ENCODE data around the gene CTDSP2. TPM values are rescaled to one million over a fixed set of nuclear protein-coding genes. Genes with fewer than 3 reads are reported as not detected.
A peak's percentile ranks its signal among the peaks of the same experiment; 100 is the strongest.

The CTDSP2 gene
- polyA plus RNA-seq, 3 donors = 59.1 to 148 (median 70.2) TPM

DNA sequence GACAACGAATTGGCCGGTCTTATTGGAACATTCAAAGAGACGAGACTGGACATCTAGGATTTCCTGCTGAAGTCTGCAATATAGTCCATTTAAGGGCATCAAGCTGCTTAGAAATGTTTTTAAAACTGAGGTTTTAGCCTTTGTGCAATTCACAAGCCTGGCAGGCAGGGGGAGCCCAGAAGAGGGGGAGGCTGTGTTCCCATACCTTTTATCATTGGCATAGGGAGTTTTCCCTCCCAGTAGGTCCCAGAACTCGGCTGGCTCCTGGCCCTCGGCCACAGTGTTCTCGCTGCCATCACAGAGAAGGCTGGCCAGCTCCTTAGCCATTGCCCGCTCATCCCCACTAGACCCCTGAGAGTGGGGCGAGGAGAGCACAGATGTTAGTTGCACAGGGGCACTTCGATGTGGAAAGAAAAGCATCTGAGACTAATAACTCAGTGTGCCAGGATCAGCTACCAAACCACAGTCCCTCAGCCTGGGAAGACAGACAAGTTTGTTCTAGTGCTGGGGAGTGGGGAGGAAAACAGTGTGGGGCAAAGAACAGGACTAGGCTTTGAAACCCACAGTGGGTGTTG is 43.1 kb downstream of the CTDSP2 start:
- Histone ChIP-seq H3K9ac (ENCODE audit: insufficient read depth, low read length, poor library complexity, severe bottlenecking) (no peak overlapping the region), H3K27me3 (ENCODE audit: control insufficient read depth in 2 of 2, insufficient read depth in 2 of 2, low read length in 2 of 2) (no peaks in the 10 kb centered on the region), H4K20me1 (ENCODE audit: insufficient read depth, low read length) (no peaks in the 10 kb centered on the region), H3K27ac (ENCODE audit: low read depth in 1 of 2, low read length in 2 of 2) (no peak overlapping the region), H3K4me1 (ENCODE audit: control insufficient read depth in 1 of 2, insufficient read depth in 2 of 2, low read length in 2 of 2) (peaks cover 0 to under 1% of the 10 kb centered on the region in 2 donors), H3K4me3 (replicated peaks in 1 of 3; ENCODE audit: low read depth in 2 of 3, low read length in 3 of 3) (no peak overlapping the region), H3K36me3 (replicated peaks in 1 of 2; ENCODE audit: control insufficient read depth in 1 of 2, insufficient read depth in 2 of 2, low read length in 2 of 2) (peaks cover 49 to 79% of the 10 kb centered on the region in 2 donors), H3K79me2 (ENCODE audit: insufficient read depth, low read length) (no peaks in the 10 kb centered on the region), H3K4me2 (replicated peaks; ENCODE audit: extremely low read depth, low read length, poor library complexity, severe bottlenecking) (no peak overlapping the region), H3K9me3 (replicated peaks in 1 of 2; ENCODE audit: control insufficient read depth in 1 of 2, insufficient read depth in 1 of 2, low read length in 2 of 2) (no peaks in the 10 kb centered on the region), H2AFZ (ENCODE audit: insufficient read depth, low read depth, low read length, poor library complexity, severe bottlenecking) (no peak overlapping the region)
- H3K4me1 Mint-ChIP-seq = no peaks in the 10 kb centered on the region
- peak overlapping the region in 1 of 7 donors; percentile 10 for H3K27ac Mint-ChIP-seq
- DNase-seq = no peak
- WGBS (ENCODE audit: insufficient coverage) = 84% methylated on average over 9 of the region's 9 CpGs
- peak; percentile 74 for TF ChIP-seq CTCF (IDR thresholded peaks at IDR 0.05)
- H3K36me3 Mint-ChIP-seq = peaks cover 58 to 59% of the 10 kb centered on the region in 2 donors
- no peak overlapping the region for H3K4me3 Mint-ChIP-seq
- peaks cover 0 to 2% (median 0%) of the 10 kb centered on the region in 3 donors for H3K27me3 Mint-ChIP-seq (ENCODE audit: low read depth in 3 of 3)
- H3K9me3 Mint-ChIP-seq = peaks cover 0 to 2% (median 0%) of the 10 kb centered on the region in 7 donors
- intact Hi-C loops (cut with micrococcal nuclease) = no loop called here

GRCh38 chr12:57802607-57803006 is 43.9 kb downstream of the CTDSP2 start:
- peaks cover 44 to 72% of the 10 kb centered on the region in 2 donors for H3K36me3 ChIP-seq (replicated peaks in 1 of 2; ENCODE audit: control insufficient read depth in 1 of 2, insufficient read depth in 2 of 2, low read length in 2 of 2)
- intact Hi-C loops (cut with micrococcal nuclease) = no loop called here
- H3K27ac ChIP-seq (ENCODE audit: low read depth in 1 of 2, low read length in 2 of 2) = no peak overlapping the region
- peaks cover 53 to 54% of the 10 kb centered on the region in 2 donors for H3K36me3 Mint-ChIP-seq
- TF ChIP-seq CTCF (IDR thresholded peaks at IDR 0.05) = no peak
- H3K27me3 ChIP-seq (ENCODE audit: control insufficient read depth in 2 of 2, insufficient read depth in 2 of 2, low read length in 2 of 2) = no peaks in the 10 kb centered on the region
- H3K27me3 Mint-ChIP-seq (ENCODE audit: low read depth in 3 of 3) = peaks cover 0 to 2% (median 0%) of the 10 kb centered on the region in 3 donors
- H3K4me2 ChIP-seq (replicated peaks; ENCODE audit: extremely low read depth, low read length, poor library complexity, severe bottlenecking) = no peak overlapping the region
- no peak overlapping the region for H3K4me3 Mint-ChIP-seq
- H3K9me3 ChIP-seq (replicated peaks in 1 of 2; ENCODE audit: control insufficient read depth in 1 of 2, insufficient read depth in 1 of 2, low read length in 2 of 2) = no peaks in the 10 kb centered on the region
- no CpG with 5 or more reads among the region's 1 CpG for WGBS (ENCODE audit: insufficient coverage)
- H3K9me3 Mint-ChIP-seq = peaks cover 0 to 2% (median 0%) of the 10 kb centered on the region in 7 donors
- no peak overlapping the region for H2AFZ ChIP-seq (ENCODE audit: insufficient read depth, low read depth, low read length, poor library complexity, severe bottlenecking)
- H3K4me1 Mint-ChIP-seq = peaks cover 6% of the 10 kb centered on the region
- no peaks in the 10 kb centered on the region for H3K79me2 ChIP-seq (ENCODE audit: insufficient read depth, low read length)
- no peak overlapping the region for H3K4me3 ChIP-seq (replicated peaks in 1 of 3; ENCODE audit: low read depth in 2 of 3, low read length in 3 of 3)
- no peak overlapping the region for H3K9ac ChIP-seq (ENCODE audit: insufficient read depth, low read length, poor library complexity, severe bottlenecking)
- H3K4me1 ChIP-seq (ENCODE audit: control insufficient read depth in 1 of 2, insufficient read depth in 2 of 2, low read length in 2 of 2) = peaks cover 6 to 8% of the 10 kb centered on the region in 2 donors
- no peak for DNase-seq
- H3K27ac Mint-ChIP-seq = no peak overlapping the region
- H4K20me1 ChIP-seq (ENCODE audit: insufficient read depth, low read length) = no peaks in the 10 kb centered on the region
